B cell (primary cell): Measurements from ENCODE around the gene SYNGAP1. TPM values are rescaled to one million over a fixed set of nuclear protein-coding genes. Genes with fewer than 3 reads are reported as not detected.

Experiments used
- ATAC-seq: fragments of 200-7000 bp; cut with Tn5 transposase; one replicate; pipeline ENCODE4 v1.10.0; 2021; ENCODE audit warnings: low read depth, mild to moderate bottlenecking, moderate number of reproducible peaks, moderate library complexity
- CTCF ChIA-PET: fragments of 350-600 bp; sonication (Branson Sonifier 250); formaldehyde crosslinking; loops from one replicate; lab custom pipeline; 2021; ENCODE audit warnings: antibody characterized with exemption, inconsistent platforms; lab: Charles Lee
- POLR2A ChIA-PET: fragments of 350-600 bp; sonication (Branson Sonifier 250); formaldehyde crosslinking; loops from one replicate; lab custom pipeline; 2021; ENCODE audit warnings: antibody characterized with exemption; lab: Charles Lee
- DNase-seq: peaks from one replicate; pipeline ENCODE4 v3.0.0; 2013
- H2AFZ ChIP-seq: 2 replicates; pipeline ENCODE4 v1.6.1; 2012; ENCODE audit warnings: mild to moderate bottlenecking, low read depth, low read length; ENCODE audit not compliant: insufficient read depth, poor library complexity, severe bottlenecking
- H3K27ac ChIP-seq, 2 donors: 1 replicate in 1 of 2; 2 replicates in 1 of 2; pipeline ENCODE4 v1.5.1; 2012 to 2013; ENCODE audit warnings: low read length in 2 of 2, mild to moderate bottlenecking in 2 of 2, moderate library complexity in 1 of 2
- H3K27me3 ChIP-seq, 4 experiments: fragments of 200-600 bp in 1 of 4; sonication (generic) in 1 of 4; replicated peaks in 1 of 4; 1 replicate in 2 of 4; 2 replicates in 2 of 4; pipeline versions ENCODE4 v1.6.1 to v1.7.0; 2013 to 2016; ENCODE audit warnings: low read length in 3 of 4, mild to moderate bottlenecking in 2 of 4, mixed read lengths in 1 of 4, moderate library complexity in 1 of 4; ENCODE audit not compliant: insufficient read depth in 4 of 4, control insufficient read depth in 3 of 4; ENCODE audit errors: control extremely low read depth in 1 of 4
- H3K36me3 ChIP-seq, 2 experiments: replicated peaks in 1 of 2; 1 replicate in 1 of 2; 2 replicates in 1 of 2; pipeline versions ENCODE4 v1.6.1 to v1.7.1; 2013; ENCODE audit warnings: low read length in 1 of 2; ENCODE audit not compliant: insufficient read depth in 2 of 2, control insufficient read depth in 1 of 2; ENCODE audit errors: control extremely low read depth in 1 of 2, extremely low read depth in 1 of 2
- H3K4me1 ChIP-seq, 2 donors: fragments of 200-600 bp in 1 of 2; sonication (generic) in 1 of 2; 1 replicate in 1 of 2; 2 replicates in 1 of 2; pipeline versions ENCODE4 v1.5.1 to v1.6.1; 2013 to 2017; ENCODE audit warnings: low read length in 2 of 2; ENCODE audit not compliant: control insufficient read depth in 2 of 2, insufficient read depth in 2 of 2
- H3K4me2 ChIP-seq: replicated peaks from 2 replicates; pipeline ENCODE3; 2012; ENCODE audit warnings: mild to moderate bottlenecking, low read depth, low read length; ENCODE audit not compliant: poor library complexity, severe bottlenecking
- H3K4me3 ChIP-seq, 5 experiments: fragments of 200-600 bp in 1 of 5; sonication (generic) in 1 of 5; 1 replicate in 3 of 5; 2 replicates in 2 of 5; pipeline versions ENCODE4 v1.5.1 to v1.7.0; 2011 to 2016; ENCODE audit warnings: low read length in 4 of 5, mild to moderate bottlenecking in 4 of 5, low read depth in 2 of 5, control low read depth in 1 of 5, moderate library complexity in 1 of 5; ENCODE audit not compliant: insufficient read depth in 1 of 5; ENCODE audit errors: control extremely low read depth in 1 of 5, extremely low read depth in 1 of 5
- H3K79me2 ChIP-seq: fragments of 200-600 bp; sonication (generic); one replicate; pipeline ENCODE4 v1.6.0; 2016; ENCODE audit warnings: low read length; ENCODE audit not compliant: control insufficient read depth, insufficient read depth
- H3K9ac ChIP-seq: fragments of 200-600 bp; sonication (generic); 2 replicates; pipeline ENCODE4 v1.6.1; 2017; ENCODE audit warnings: mild to moderate bottlenecking, low read length, moderate library complexity
- H3K9me3 ChIP-seq, 3 donors: one replicate each; pipeline versions ENCODE4 v1.6.1 to v1.7.1; 2013; ENCODE audit warnings: low read length in 2 of 3; ENCODE audit not compliant: control insufficient read depth in 2 of 3, insufficient read depth in 1 of 3; ENCODE audit errors: control extremely low read depth in 1 of 3
- H4K20me1 ChIP-seq: 2 replicates; pipeline ENCODE4 v1.6.0; 2012; ENCODE audit warnings: mild to moderate bottlenecking, low read length; ENCODE audit not compliant: insufficient read depth, control insufficient read depth, poor library complexity, severe bottlenecking
- H3K27ac Mint-ChIP-seq: one replicate; pipeline ENCODE4 v1.8.0; 2021; ENCODE audit warnings: mixed read lengths
- H3K27me3 Mint-ChIP-seq: one replicate; pipeline ENCODE4 v1.8.0; 2021; ENCODE audit warnings: mixed read lengths
- H3K4me1 Mint-ChIP-seq: one replicate; pipeline ENCODE4 v1.8.0; 2021; ENCODE audit warnings: mixed read lengths
- H3K4me3 Mint-ChIP-seq: one replicate; pipeline ENCODE4 v1.8.0; 2021; ENCODE audit warnings: mixed read lengths
- H3K9me3 Mint-ChIP-seq: one replicate; pipeline ENCODE4 v1.8.0; 2022; ENCODE audit warnings: mixed read lengths; ENCODE audit not compliant: insufficient read depth
- EZH2 ChIP-seq: IDR thresholded peaks from 2 replicates; pipeline ENCODE4 v1.6.1; 2012; ENCODE audit warnings: borderline replicate concordance, low read depth, mild to moderate bottlenecking, moderate library complexity, low read length; ENCODE audit not compliant: insufficient read depth, poor library complexity, severe bottlenecking
- WGBS: methylation state at CpG from one replicate; pipeline ENCODE4 v1.1.5; 2013; ENCODE audit warnings: missing lambda C conversion rate; ENCODE audit not compliant: insufficient coverage; 5-methylcytosine and 5-hydroxymethylcytosine counted together
- intact Hi-C: fragments of 100-400 bp; cut with micrococcal nuclease; formaldehyde crosslinking; loops from one replicate; pipeline ENCODE4 v1.10.0; 2022
- polyA plus RNA-seq: library from polyadenylated mRNA; depleted of rRNA; stranded (reverse); fragments of >200 nt; gene quantifications from 2 replicates; pipeline ENCODE4 v1.2.3, GENCODE V29; 2012
- total RNA-seq, 2 donors: library from RNA; stranded (reverse); fragments of 120-200 nt in 1 of 2; gene quantifications; 1 replicate in 1 of 2; 2 replicates in 1 of 2; pipeline versions ENCODE4 v1.2.3 to v1.2.4, GENCODE V29; 2013 to 2022
- TF ChIP-seq, protein P1 (sequence below): fragments of 200-600 bp; IDR thresholded peaks from one replicate; pipeline ENCODE4 v1.8.0; 2022; ENCODE audit warnings: antibody characterized with exemption, mild to moderate bottlenecking

SYNGAP1 gene
- total and polyA plus RNA-seq, 2 donors (not counting 1 experiment from before 2014, with no cell fraction given) = 18.6 to 43.0 TPM

DNA sequence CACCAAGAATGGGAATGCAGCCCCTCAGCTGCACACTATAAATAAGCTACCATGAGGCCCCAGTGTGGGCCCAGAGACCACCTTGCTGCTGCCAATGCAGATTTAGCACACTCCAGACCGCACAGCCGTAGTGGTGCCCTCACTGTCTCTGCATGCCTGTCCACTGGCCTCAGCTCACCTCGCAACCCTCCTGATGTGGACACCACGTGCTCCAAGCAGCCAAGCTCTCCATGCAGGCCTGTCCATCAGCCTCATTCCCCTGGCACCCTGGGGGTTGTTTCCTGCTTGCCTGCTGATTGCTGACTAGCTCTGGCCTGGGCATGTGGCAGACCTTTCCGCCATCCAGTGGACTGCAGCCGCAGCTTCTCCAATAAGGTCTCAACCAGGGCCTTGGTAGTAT, 70.8 kb downstream of the SYNGAP1 start:
- Histone ChIP-seq H3K9me3 (no peaks in the 10 kb centered on the region), H3K27me3 (no peaks in the 10 kb centered on the region), H4K20me1 (no peaks in the 10 kb centered on the region), H3K4me3 (no peak overlapping the region), H3K27ac (no peak overlapping the region), H3K9ac (no peak overlapping the region), H3K79me2 (no peaks in the 10 kb centered on the region), H3K4me1 (no peaks in the 10 kb centered on the region), H3K36me3 (no peaks in the 10 kb centered on the region), H2AFZ (no peak overlapping the region), H3K4me2 (no peak overlapping the region)
- Mint-ChIP-seq H3K4me1 (no peaks in the 10 kb centered on the region), H3K4me3 (no peak overlapping the region), H3K27ac (no peak overlapping the region), H3K9me3 (no peaks in the 10 kb centered on the region), H3K27me3 (peaks cover 8% of the 10 kb centered on the region)
- ChIA-PET CTCF (no interaction called here), POLR2A (interaction anchor here (0.6 kb wide), 1 partner anchor 64 kb away, joined by 3 read pairs; no protein-coding TSS in a partner anchor)
- WGBS = 88% methylated on average over 6 of the region's 6 CpGs
- intact Hi-C loops = no loop called here
- ATAC-seq = no peak
- TF ChIP-seq EZH2 = no peak
- TF ChIP-seq, protein P1, sequence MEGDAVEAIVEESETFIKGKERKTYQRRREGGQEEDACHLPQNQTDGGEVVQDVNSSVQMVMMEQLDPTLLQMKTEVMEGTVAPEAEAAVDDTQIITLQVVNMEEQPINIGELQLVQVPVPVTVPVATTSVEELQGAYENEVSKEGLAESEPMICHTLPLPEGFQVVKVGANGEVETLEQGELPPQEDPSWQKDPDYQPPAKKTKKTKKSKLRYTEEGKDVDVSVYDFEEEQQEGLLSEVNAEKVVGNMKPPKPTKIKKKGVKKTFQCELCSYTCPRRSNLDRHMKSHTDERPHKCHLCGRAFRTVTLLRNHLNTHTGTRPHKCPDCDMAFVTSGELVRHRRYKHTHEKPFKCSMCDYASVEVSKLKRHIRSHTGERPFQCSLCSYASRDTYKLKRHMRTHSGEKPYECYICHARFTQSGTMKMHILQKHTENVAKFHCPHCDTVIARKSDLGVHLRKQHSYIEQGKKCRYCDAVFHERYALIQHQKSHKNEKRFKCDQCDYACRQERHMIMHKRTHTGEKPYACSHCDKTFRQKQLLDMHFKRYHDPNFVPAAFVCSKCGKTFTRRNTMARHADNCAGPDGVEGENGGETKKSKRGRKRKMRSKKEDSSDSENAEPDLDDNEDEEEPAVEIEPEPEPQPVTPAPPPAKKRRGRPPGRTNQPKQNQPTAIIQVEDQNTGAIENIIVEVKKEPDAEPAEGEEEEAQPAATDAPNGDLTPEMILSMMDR = no peak
- no peak for DNase-seq

DNA sequence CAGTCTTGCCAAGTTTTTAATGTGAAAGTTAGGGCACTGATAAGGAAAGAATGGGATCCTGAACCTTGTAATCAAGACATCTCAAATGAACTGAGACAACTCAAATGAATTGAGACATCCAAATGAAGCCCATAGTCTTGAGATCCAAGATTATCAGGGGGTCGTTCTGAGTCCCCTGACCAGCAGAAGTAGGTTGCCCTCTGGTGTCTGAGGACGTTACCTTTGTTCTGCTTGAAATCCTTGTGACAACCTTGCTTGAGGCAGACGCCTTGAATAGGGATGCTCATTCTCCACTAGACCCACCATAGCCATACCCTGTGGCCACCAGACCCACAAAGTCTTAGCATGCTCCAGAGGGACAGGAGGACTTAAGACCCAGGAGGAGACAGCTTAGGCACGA, 72.2 kb downstream of the SYNGAP1 start:
- ATAC-seq (no peak), DNase-seq (peak; percentile 41)
- no peaks in the 10 kb centered on the region for H3K36me3 ChIP-seq
- intact Hi-C loops = loop anchor here (1.0 kb wide), 1 partner anchor 101 kb away; the partner anchor contains the start of gene KIFC1
- H4K20me1 ChIP-seq = no peaks in the 10 kb centered on the region
- H3K4me1 ChIP-seq = no peaks in the 10 kb centered on the region
- Mint-ChIP-seq H3K27me3 (peaks cover 8% of the 10 kb centered on the region), H3K4me1 (no peaks in the 10 kb centered on the region), H3K4me3 (no peak overlapping the region), H3K9me3 (no peaks in the 10 kb centered on the region), H3K27ac (no peak overlapping the region)
- whole genome bisulfite sequencing = 38% methylated on average over 3 of the region's 4 CpGs
- H2AFZ ChIP-seq = peak overlapping the region; percentile 24
- ChIA-PET POLR2A (interaction anchor here (0.6 kb wide), 1 partner anchor 70 kb away, joined by 4 read pairs; no protein-coding TSS in a partner anchor), CTCF (interaction anchor here (1.1 kb wide), 2 partner anchors 38 to 102 kb away, joined by 3 read pairs; partner anchors contain the start of gene ZBTB9)
- no peak overlapping the region for H3K9ac ChIP-seq
- H3K27me3 ChIP-seq = no peaks in the 10 kb centered on the region
- no peaks in the 10 kb centered on the region for H3K9me3 ChIP-seq
- TF ChIP-seq, protein P1 = no peak
- no peak for TF ChIP-seq EZH2
- H3K4me3 ChIP-seq = no peak overlapping the region
- no peak overlapping the region for H3K27ac ChIP-seq
- H3K79me2 ChIP-seq = no peaks in the 10 kb centered on the region
- H3K4me2 ChIP-seq = no peak overlapping the region
